ENCODE results near the gene KPRP. TPM values are rescaled to one million over a fixed set of nuclear protein-coding genes. Genes with fewer than 3 reads are reported as not detected.

The KPRP gene
- total RNA-seq (not detected), polyA plus RNA-seq (not detected), total RNA-seq (0 reads per million in 6 experiments)

DNA sequence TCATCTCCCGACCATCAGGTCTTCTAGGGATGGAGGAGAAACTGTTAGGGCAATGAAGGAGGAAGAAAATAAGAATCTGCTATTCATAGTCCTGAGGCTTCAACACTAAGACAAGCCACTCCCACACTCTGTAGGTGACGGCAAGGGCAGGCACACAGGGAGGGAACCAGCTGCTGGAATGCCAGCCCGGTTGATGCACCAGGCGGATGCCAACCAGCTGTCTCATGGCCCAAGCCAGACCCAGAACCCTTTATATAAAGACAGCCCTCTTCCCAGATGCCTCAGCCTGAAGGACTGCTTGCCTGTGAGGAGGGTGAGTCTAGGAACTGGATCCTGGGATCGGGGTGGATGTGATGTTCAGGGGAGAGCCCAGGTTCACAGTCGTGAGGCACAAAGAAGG is at the start of gene KPRP:
Gene KPRP, plus strand, starts transcription at position 279 of the 400 bp plus-strand sequence. CDS start 1,564 bp downstream, outside the sequence.
- no peak within 1 kb of the TSS for H3K4me3 Mint-ChIP-seq
- H3K27ac Mint-ChIP-seq: no peak within 1 kb of the TSS
- H3K9me3 Mint-ChIP-seq: peaks cover 0 to 4% (median 0%) of the 10 kb centered on the region in 9 donors
- no peak for DNase-seq
- H3K4me1 Mint-ChIP-seq: no peaks in the 10 kb centered on the region
- POLR2A ChIA-PET: no interaction called here
- no peaks in the 10 kb centered on the region for H3K36me3 Mint-ChIP-seq
- ATAC-seq: no peak
- peaks cover 29 to 69% (median 33%) of the 10 kb centered on the region in 5 donors for H3K27me3 Mint-ChIP-seq

- POLR2A ChIA-PET: no interaction called here
- Mint-ChIP-seq H3K4me1 (no peaks in the 10 kb centered on the region), H3K9me3 (peaks cover 0 to 14% (median 2%) of the 10 kb centered on the region in 9 donors), H3K4me3 (no peak overlapping the region), H3K27ac (no peak overlapping the region), H3K27me3 (peaks cover 6 to 35% (median 16%) of the 10 kb centered on the region in 5 donors), H3K36me3 (peaks cover 0 to 5% (median 0%) of the 10 kb centered on the region in 3 donors)
- DNase-seq (no peak), ATAC-seq (no peak)
These were observed 39.6 kb upstream of the KPRP start for GRCh38 chr1:152718238-152718637.

GRCh38 chr1:152725261-152725660 is 32.6 kb upstream of the KPRP start:
- Mint-ChIP-seq H3K4me1 (no peaks in the 10 kb centered on the region), H3K27ac (no peak overlapping the region), H3K27me3 (peaks cover 4 to 32% (median 5%) of the 10 kb centered on the region in 5 donors), H3K36me3 (no peaks in the 10 kb centered on the region), H3K4me3 (no peak overlapping the region), H3K9me3 (no peaks in the 10 kb centered on the region)
- POLR2A ChIA-PET: no interaction called here
- no peak for DNase-seq
- no peak for ATAC-seq

DNA sequence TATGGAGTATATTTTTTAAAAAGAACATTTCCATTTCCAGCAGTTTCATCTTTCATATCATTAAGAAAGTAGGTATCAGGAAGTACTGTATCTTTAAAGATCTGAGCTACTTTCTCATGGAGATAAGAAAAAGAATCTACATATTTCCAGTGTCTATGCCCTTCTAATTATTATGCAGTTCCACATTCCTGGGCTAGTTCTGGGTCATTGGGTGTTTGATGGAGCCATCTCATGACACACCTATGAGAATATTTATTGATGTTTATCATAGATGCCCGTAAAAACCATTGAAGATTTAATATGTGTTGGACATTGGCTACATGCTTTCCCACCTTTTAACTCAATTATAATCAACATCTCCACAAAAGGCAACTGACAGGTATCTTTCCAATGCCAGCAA is 28.8 kb upstream of the KPRP start:
- POLR2A ChIA-PET: interaction anchor here (0.5 kb wide), 1 partner anchor 50 kb away, joined by 3 read pairs; no protein-coding TSS in a partner anchor
- DNase-seq (no peak), ATAC-seq (no peak)
- H3K36me3 Mint-ChIP-seq: no peaks in the 10 kb centered on the region
- no peaks in the 10 kb centered on the region for H3K4me1 Mint-ChIP-seq
- H3K27me3 Mint-ChIP-seq: peaks cover 5 to 40% (median 8%) of the 10 kb centered on the region in 5 donors
- H3K27ac Mint-ChIP-seq: no peak overlapping the region
- no peaks in the 10 kb centered on the region for H3K9me3 Mint-ChIP-seq
- H3K4me3 Mint-ChIP-seq: no peak overlapping the region

DNA sequence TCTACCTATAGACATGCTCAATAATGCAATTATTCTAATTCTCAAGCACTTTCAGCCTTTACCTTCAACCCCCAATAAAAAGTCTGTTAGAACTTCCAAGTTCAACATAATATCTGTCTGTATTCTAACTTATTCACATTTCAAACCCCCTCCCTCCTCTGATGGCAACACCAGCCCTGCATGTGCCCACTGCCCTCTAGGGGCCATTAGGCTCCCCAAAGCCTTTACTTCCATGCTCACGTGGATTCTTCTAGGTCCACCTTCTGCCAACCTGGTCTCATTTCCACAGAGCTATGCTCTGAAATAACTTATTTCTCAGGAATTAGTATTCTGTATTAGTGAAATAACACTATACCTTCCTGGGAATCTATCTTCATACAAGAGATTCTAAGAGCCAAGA is 22.2 kb upstream of the KPRP start:
- Mint-ChIP-seq H3K9me3 (peaks cover 0 to 2% (median 0%) of the 10 kb centered on the region in 9 donors), H3K4me3 (no peak overlapping the region), H3K36me3 (no peaks in the 10 kb centered on the region), H3K27ac (no peak overlapping the region), H3K4me1 (no peaks in the 10 kb centered on the region), H3K27me3 (peaks cover 13 to 62% (median 23%) of the 10 kb centered on the region in 5 donors)
- ATAC-seq (no peak), DNase-seq (no peak)
- POLR2A ChIA-PET: no interaction called here

GRCh38 chr1:152737997-152738396 is 19.8 kb upstream of the KPRP start:
- H3K27me3 Mint-ChIP-seq: peaks cover 15 to 74% (median 31%) of the 10 kb centered on the region in 5 donors
- no peak for ATAC-seq
- no peaks in the 10 kb centered on the region for H3K36me3 Mint-ChIP-seq

DNA sequence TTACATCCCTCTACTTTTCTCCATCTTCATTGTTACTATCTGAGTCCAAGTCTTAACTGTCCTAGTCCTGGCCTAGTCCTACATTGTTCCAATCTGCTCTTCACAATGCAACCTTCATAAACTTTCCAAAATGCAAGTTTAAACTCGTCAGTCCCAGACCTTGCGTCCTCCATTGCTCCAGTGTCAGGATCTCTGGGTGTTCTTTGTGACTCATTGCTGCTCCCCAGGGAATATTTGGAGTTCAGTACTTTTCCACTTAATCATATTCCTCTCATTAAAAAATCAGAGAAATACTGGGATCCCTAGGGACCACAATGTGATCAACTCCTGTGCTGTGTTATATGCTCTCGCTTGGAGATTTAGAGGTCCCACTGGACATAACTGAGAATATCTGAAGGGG is 18.0 kb upstream of the KPRP start:
- POLR2A ChIA-PET: no interaction called here
- DNase-seq (no peak), ATAC-seq (no peak)
- Mint-ChIP-seq H3K36me3 (no peaks in the 10 kb centered on the region), H3K27ac (no peak overlapping the region), H3K4me1 (no peaks in the 10 kb centered on the region), H3K9me3 (peaks cover 0 to 9% (median 0%) of the 10 kb centered on the region in 9 donors), H3K4me3 (no peak overlapping the region), H3K27me3 (peaks cover 22 to 74% (median 41%) of the 10 kb centered on the region in 5 donors)

More at GRCh38 chr1:152737997-152738396, 19.8 kb upstream of the KPRP start:
- Mint-ChIP-seq H3K9me3 (peaks cover 0 to 8% (median 0%) of the 10 kb centered on the region in 9 donors), H3K4me3 (no peak overlapping the region), H3K27ac (no peak overlapping the region), H3K4me1 (no peaks in the 10 kb centered on the region)
- no peak for DNase-seq
- POLR2A ChIA-PET: no interaction called here

DNA sequence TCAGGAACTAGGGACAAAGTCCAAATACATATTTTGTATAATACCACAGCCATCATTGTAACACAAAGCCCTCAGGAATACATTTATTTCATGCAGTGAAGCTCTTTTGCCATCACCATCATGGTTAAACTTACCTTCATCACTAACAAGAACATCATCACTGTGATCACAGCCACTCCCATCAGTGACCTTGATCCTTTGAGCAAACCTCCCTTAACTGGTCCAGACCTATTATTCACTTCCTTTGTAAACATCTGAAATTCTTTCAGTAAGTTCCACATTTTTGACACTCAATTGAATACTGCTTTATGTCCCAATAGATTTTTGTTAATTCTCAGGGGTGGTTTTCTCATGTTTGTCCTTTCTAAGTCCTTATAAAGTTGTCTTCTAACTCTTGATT is 16.2 kb upstream of the KPRP start:
- ATAC-seq: no peak
- H3K4me3 Mint-ChIP-seq: no peak overlapping the region
- H3K9me3 Mint-ChIP-seq: peaks cover 0 to 9% (median 0%) of the 10 kb centered on the region in 9 donors
- H3K27ac Mint-ChIP-seq: no peak overlapping the region
- no peak for DNase-seq
- no peaks in the 10 kb centered on the region for H3K36me3 Mint-ChIP-seq
- peaks cover 23 to 73% (median 38%) of the 10 kb centered on the region in 5 donors for H3K27me3 Mint-ChIP-seq
- POLR2A ChIA-PET: no interaction called here
- H3K4me1 Mint-ChIP-seq: no peaks in the 10 kb centered on the region

- H3K4me3 Mint-ChIP-seq: no peak overlapping the region
- POLR2A ChIA-PET: no interaction called here
- peaks cover 26 to 68% (median 29%) of the 10 kb centered on the region in 5 donors for H3K27me3 Mint-ChIP-seq
- no peaks in the 10 kb centered on the region for H3K36me3 Mint-ChIP-seq
- ATAC-seq: no peak
- H3K4me1 Mint-ChIP-seq: no peaks in the 10 kb centered on the region
- H3K9me3 Mint-ChIP-seq: peaks cover 0 to 9% (median 0%) of the 10 kb centered on the region in 9 donors
- DNase-seq: no peak
- no peak overlapping the region for H3K27ac Mint-ChIP-seq
These were observed 14.3 kb upstream of the KPRP start for GRCh38 chr1:152743371-152744145.

DNA sequence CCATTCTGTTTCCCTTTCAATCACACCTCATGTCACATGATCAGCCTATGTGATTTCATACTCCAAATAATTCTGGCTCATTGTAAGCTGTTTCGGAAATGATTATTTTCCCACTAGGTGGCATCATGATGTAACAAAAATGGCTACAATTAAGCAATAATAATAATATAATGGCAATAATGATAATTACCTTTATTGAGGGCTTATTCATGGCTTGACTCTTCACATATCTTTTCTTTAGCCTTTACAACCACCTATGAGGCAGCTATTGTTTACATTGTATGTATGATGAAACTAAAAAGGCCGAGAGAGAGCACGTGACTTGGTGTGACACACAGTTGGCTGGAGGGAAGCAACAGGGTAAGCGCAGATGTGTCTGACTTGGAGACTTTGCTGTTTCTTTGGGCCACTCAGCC is 12.5 kb upstream of the KPRP start:
- H3K4me1 Mint-ChIP-seq: no peaks in the 10 kb centered on the region
- DNase-seq (no peak), ATAC-seq (no peak)
- no peak overlapping the region for H3K27ac Mint-ChIP-seq
- peaks cover 0 to 9% (median 0%) of the 10 kb centered on the region in 9 donors for H3K9me3 Mint-ChIP-seq
- H3K36me3 Mint-ChIP-seq: no peaks in the 10 kb centered on the region
- H3K27me3 Mint-ChIP-seq: peaks cover 24 to 69% (median 36%) of the 10 kb centered on the region in 5 donors
- POLR2A ChIA-PET: no interaction called here
- H3K4me3 Mint-ChIP-seq: no peak overlapping the region

GRCh38 chr1:152745765-152746444 is 11.9 kb upstream of the KPRP start:
- ATAC-seq (no peak), DNase-seq (no peak)
- no peak overlapping the region for H3K27ac Mint-ChIP-seq
- peaks cover 25 to 75% (median 40%) of the 10 kb centered on the region in 5 donors for H3K27me3 Mint-ChIP-seq
- POLR2A ChIA-PET: no interaction called here
- H3K36me3 Mint-ChIP-seq: no peaks in the 10 kb centered on the region
- H3K9me3 Mint-ChIP-seq: peaks cover 0 to 9% (median 0%) of the 10 kb centered on the region in 9 donors
- H3K4me1 Mint-ChIP-seq: no peaks in the 10 kb centered on the region
- H3K4me3 Mint-ChIP-seq: no peak overlapping the region

- Mint-ChIP-seq H3K9me3 (peaks cover 0 to 3% (median 0%) of the 10 kb centered on the region in 9 donors), H3K4me3 (no peak overlapping the region), H3K36me3 (no peaks in the 10 kb centered on the region), H3K4me1 (no peaks in the 10 kb centered on the region), H3K27ac (no peak overlapping the region), H3K27me3 (peaks cover 21 to 84% (median 41%) of the 10 kb centered on the region in 5 donors)
- POLR2A ChIA-PET: no interaction called here
- ATAC-seq: no peak
- DNase-seq: no peak
These were observed 10.0 kb upstream of the KPRP start for GRCh38 chr1:152747831-152748230.

DNA sequence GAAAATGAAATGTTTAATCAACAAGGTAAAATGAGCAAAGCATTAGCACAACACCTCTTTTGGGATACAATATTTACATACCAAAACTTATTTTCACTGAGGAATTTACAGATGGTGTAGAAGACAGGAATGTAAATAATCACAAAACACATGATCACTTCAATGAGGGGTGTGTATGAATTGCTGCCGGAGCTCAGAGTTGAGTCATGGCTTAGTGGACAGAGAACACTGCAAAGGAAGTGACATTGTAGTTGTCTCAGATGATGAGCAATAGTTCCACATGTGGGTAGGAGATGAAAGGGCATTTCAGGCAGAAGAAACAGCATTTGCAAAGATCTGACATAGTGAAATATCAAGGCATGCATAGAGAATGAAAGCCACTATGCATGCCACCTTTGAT is 5.6 kb upstream of the KPRP start:
- Mint-ChIP-seq H3K9me3 (peaks cover 0 to 3% (median 0%) of the 10 kb centered on the region in 9 donors), H3K4me1 (no peaks in the 10 kb centered on the region), H3K4me3 (no peak overlapping the region), H3K36me3 (no peaks in the 10 kb centered on the region), H3K27ac (no peak overlapping the region), H3K27me3 (peaks cover 24 to 75% (median 43%) of the 10 kb centered on the region in 5 donors)
- ATAC-seq: no peak
- DNase-seq: no peak
- POLR2A ChIA-PET: no interaction called here
